Prostate gland (tissue), 2 donors: Measurements from ENCODE around the gene MRPS27. TPM values are rescaled to one million over a fixed set of nuclear protein-coding genes. Genes with fewer than 3 reads are reported as not detected.

Experiments
- DNase-seq: peaks from one replicate; pipeline ENCODE4 v3.0.0-alpha.2; 2019; ENCODE audit warnings: low spot score
- H3K27ac ChIP-seq, 2 donors: fragments of 200-600 bp; sonication (generic); 2 replicates each; pipeline ENCODE4 v1.5.1; 2017 to 2019
- H3K27me3 ChIP-seq: fragments of 200-600 bp; sonication (generic); replicated peaks from 2 replicates; pipeline ENCODE4 v1.5.1; 2019; ENCODE audit not compliant: insufficient read depth
- H3K36me3 ChIP-seq, 2 donors: fragments of 200-600 bp; sonication (generic); 1 replicate in 1 of 2; 2 replicates in 1 of 2; pipeline versions ENCODE4 v1.5.1 to v1.8.1; 2017 to 2019
- H3K4me1 ChIP-seq: fragments of 200-600 bp; sonication (generic); replicated peaks from 2 replicates; pipeline ENCODE4 v1.5.1; 2019
- H3K4me3 ChIP-seq, 2 donors: fragments of 200-600 bp; sonication (generic); 2 replicates each; pipeline ENCODE4 v1.5.1; 2017 to 2019
- H3K9me3 ChIP-seq: fragments of 200-600 bp; sonication (generic); 2 replicates; pipeline ENCODE4 v1.5.1; 2017
- CTCF ChIP-seq, 4 experiments: fragments of 200-600 bp in 2 of 4; fragments of 450-650 bp in 2 of 4; sonication (generic) in 2 of 4; IDR thresholded peaks; 1 replicate in 3 of 4; 2 replicates in 1 of 4; pipeline ENCODE4 v1.5.1; 2016 to 2019; ENCODE audit warnings: antibody characterized with exemption in 4 of 4, mild to moderate bottlenecking in 2 of 4, moderate library complexity in 2 of 4
- POLR2A ChIP-seq: fragments of 450-650 bp; IDR thresholded peaks from one replicate; pipeline ENCODE4 v1.6.1; 2016; ENCODE audit warnings: antibody characterized with exemption, mild to moderate bottlenecking
- POLR2AphosphoS5 ChIP-seq: sonication (generic); formaldehyde crosslinking; IDR thresholded peaks from one replicate; pipeline ENCODE4 v1.6.1; 2017; ENCODE audit warnings: antibody characterized with exemption
- WGBS: methylation state at CpG from one replicate; pipeline ENCODE4 v1.1.5; 2018; 5-methylcytosine and 5-hydroxymethylcytosine counted together
- intact Hi-C: fragments of 100-400 bp; cut with DNase I; formaldehyde crosslinking; loops from one replicate; pipeline ENCODE4 v1.14.2; 2022
- total RNA-seq, 2 donors: library from RNA; depleted of rRNA; stranded (reverse); fragments of >200 nt; gene quantifications; one replicate each; pipeline ENCODE4 v1.1.0, GENCODE V29; 2016

The MRPS27 gene
- total RNA-seq, 2 donors from 2014 or later: 43.3 to 51.1 TPM

DNA sequence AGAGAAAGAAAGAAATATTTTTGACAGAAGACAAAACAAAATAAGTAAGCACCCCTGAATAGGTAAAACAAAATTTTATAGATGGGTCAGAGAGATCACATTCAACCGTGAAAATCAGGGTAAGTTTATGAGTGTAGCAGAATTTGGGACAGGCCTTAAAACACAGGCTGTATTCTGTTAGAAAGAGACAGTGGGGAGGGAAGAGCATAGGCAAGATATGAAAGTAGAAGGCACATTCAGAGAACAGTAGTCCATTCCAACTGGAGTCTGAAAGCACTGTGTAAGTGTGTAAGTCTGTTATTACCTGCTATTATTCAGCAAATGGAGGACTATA, 38.6 kb downstream of the MRPS27 start:
- Histone ChIP-seq H3K4me1 (no peaks in the 10 kb centered on the region), H3K27me3 (no peaks in the 10 kb centered on the region), H3K4me3 (no peak overlapping the region), H3K9me3 (no peaks in the 10 kb centered on the region), H3K27ac (peak overlapping the region; percentile 58 to 65), H3K36me3 (no peaks in the 10 kb centered on the region)
- no peak for DNase-seq
- no peak for TF ChIP-seq POLR2A
- TF ChIP-seq POLR2AphosphoS5: no peak
- TF ChIP-seq CTCF (IDR thresholded peaks at IDR 0.05): no peak
- 7% methylated on average over 1 of the region's 1 CpG for WGBS
- intact Hi-C loops: loop anchor here (10.0 kb wide), 1 partner anchor 307 kb away; no protein-coding TSS in a partner anchor

GRCh38 chr5:72280581-72281069, 39.4 kb downstream of the MRPS27 start:
- intact Hi-C loops: loop anchor here (10.0 kb wide), 1 partner anchor 306 kb away; no protein-coding TSS in a partner anchor
- TF ChIP-seq CTCF (IDR thresholded peaks at IDR 0.05) (peak in 3 of 4 experiments; percentile 9 to 41 (median 37)), POLR2AphosphoS5 (no peak)
- H3K27ac ChIP-seq: peak overlapping the region; percentile 58 to 65
- no peaks in the 10 kb centered on the region for H3K36me3 ChIP-seq
- H3K27me3 ChIP-seq: no peaks in the 10 kb centered on the region
- H3K9me3 ChIP-seq: no peaks in the 10 kb centered on the region
- no peak for DNase-seq
- H3K4me3 ChIP-seq: no peak overlapping the region
- H3K4me1 ChIP-seq: no peaks in the 10 kb centered on the region
- 30% methylated on average over 2 of the region's 2 CpGs for WGBS

GRCh38 chr5:72276219-72276752, 43.8 kb downstream of the MRPS27 start:
- Histone ChIP-seq H3K9me3 (no peaks in the 10 kb centered on the region), H3K27me3 (no peaks in the 10 kb centered on the region), H3K4me3 (no peak overlapping the region), H3K4me1 (no peaks in the 10 kb centered on the region), H3K27ac (no peak overlapping the region), H3K36me3 (no peaks in the 10 kb centered on the region)
- 95% methylated on average over 3 of the region's 3 CpGs for WGBS
- no peak for DNase-seq
- TF ChIP-seq CTCF (IDR thresholded peaks at IDR 0.05) (no peak), POLR2AphosphoS5 (no peak), POLR2A (no peak)
- intact Hi-C loops: no loop called here

GRCh38 chr5:72273547-72273946, 46.5 kb downstream of the MRPS27 start:
- Histone ChIP-seq H3K9me3 (no peaks in the 10 kb centered on the region), H3K4me1 (no peaks in the 10 kb centered on the region), H3K36me3 (no peaks in the 10 kb centered on the region), H3K27ac (no peak overlapping the region), H3K4me3 (no peak overlapping the region), H3K27me3 (no peaks in the 10 kb centered on the region)
- 74% methylated on average over 7 of the region's 7 CpGs for WGBS
- TF ChIP-seq POLR2A (no peak), CTCF (IDR thresholded peaks at IDR 0.05) (no peak), POLR2AphosphoS5 (no peak)
- DNase-seq: no peak
- intact Hi-C loops: no loop called here

DNA sequence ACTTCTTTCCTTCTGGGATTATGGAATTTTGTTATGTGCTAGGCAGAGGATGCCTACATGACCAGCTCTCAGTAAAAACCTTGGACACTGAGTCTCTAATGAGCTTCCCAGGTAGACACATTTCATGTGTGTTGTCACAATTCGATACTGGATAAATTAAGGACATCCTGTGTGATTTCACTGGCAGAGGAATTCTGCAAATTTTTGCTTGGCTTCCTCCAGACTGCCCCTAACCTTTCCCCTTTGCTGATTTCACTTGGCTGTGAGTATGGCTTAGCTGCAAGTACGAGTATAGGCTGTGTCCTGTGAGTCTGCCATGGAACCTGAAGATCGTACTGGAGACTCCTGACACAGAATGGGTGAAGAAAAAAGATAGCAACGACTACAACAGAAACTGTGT, 47.6 kb downstream of the MRPS27 start:
- intact Hi-C loops: no loop called here
- Histone ChIP-seq H3K27me3 (no peaks in the 10 kb centered on the region), H3K27ac (no peak overlapping the region), H3K36me3 (no peaks in the 10 kb centered on the region), H3K4me3 (no peak overlapping the region), H3K9me3 (no peaks in the 10 kb centered on the region), H3K4me1 (no peaks in the 10 kb centered on the region)
- TF ChIP-seq POLR2AphosphoS5: no peak
- TF ChIP-seq CTCF (IDR thresholded peaks at IDR 0.05): no peak
- TF ChIP-seq POLR2A: no peak
- DNase-seq: no peak
- 80% methylated on average over 4 of the region's 4 CpGs for WGBS
